Measurements from ENCODE around the gene TAAR8. TPM values are rescaled to one million over a fixed set of nuclear protein-coding genes. Genes with fewer than 3 reads are reported as not detected.
"Not testable (repeated sequence)": the region's sequence is repeated elsewhere in the genome, so short reads cannot be mapped to it uniquely, and the experiment has no call there.

Gene TAAR8
- total RNA-seq, 1 donor from 2014 or later: not detected

DNA sequence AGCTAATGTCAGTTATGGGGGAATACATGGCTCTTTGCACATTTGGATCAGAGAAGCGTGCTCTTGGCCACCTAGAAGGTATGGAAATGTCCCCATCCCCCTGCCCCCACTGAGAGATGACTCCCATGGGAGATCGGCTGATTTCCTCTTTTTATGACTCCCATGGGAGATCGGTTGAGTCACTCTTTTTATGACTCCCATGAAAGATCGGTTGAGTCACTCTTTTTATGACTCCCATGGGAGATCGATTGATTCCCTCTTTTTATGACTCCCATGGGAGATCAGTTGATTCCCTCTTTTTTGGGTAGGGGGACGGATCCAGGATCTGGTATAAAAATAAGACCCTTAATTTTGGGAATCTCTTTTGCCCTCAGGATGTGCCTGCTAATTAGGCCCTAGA, 24.7 kb upstream of the TAAR8 start:
- H3K9me3 Mint-ChIP-seq: peaks cover 2% of the 10 kb centered on the region
- peak overlapping the region; percentile 69 for H3K4me2 ChIP-seq
- H3K79me2 ChIP-seq (ENCODE audit: low read depth): no peaks in the 10 kb centered on the region
- H2AFZ ChIP-seq (replicated peaks): no peak overlapping the region
- H3K4me3 ChIP-seq: no peak overlapping the region
- peaks cover 8% of the 10 kb centered on the region for H3K27me3 Mint-ChIP-seq (ENCODE audit: insufficient read depth, low read depth)
- no peak overlapping the region for H3K27ac Mint-ChIP-seq
- no peaks in the 10 kb centered on the region for H3K27me3 ChIP-seq
- H3K9ac ChIP-seq: no peak overlapping the region
- no peaks in the 10 kb centered on the region for H3K9me3 ChIP-seq (ENCODE audit: low read depth)
- no peak overlapping the region for H3K27ac ChIP-seq
- H3K4me1 ChIP-seq: peaks cover 19% of the 10 kb centered on the region
- DNase-seq (ENCODE audit: low spot score): no peak
- H3K36me3 ChIP-seq: no peaks in the 10 kb centered on the region
- H4K20me1 ChIP-seq (ENCODE audit: low read depth): no peaks in the 10 kb centered on the region
- H3K36me3 Mint-ChIP-seq: peaks cover 3% of the 10 kb centered on the region
- H3K4me1 Mint-ChIP-seq: peaks cover 17% of the 10 kb centered on the region
- no peak overlapping the region for H3K4me3 Mint-ChIP-seq
- H3F3A ChIP-seq (ENCODE audit: low read depth): peaks cover 13% of the 10 kb centered on the region
- TF ChIP-seq EZH2 (IDR thresholded peaks at IDR 0.05): no peak

GRCh38 chr6:132530293-132530974, 22.0 kb upstream of the TAAR8 start:
- no peaks in the 10 kb centered on the region for H3K9me3 ChIP-seq (ENCODE audit: low read depth)
- no peak for TF ChIP-seq EZH2phosphoT487 (IDR thresholded peaks at IDR 0.05)
- no peak for TF ChIP-seq EZH2 (IDR thresholded peaks at IDR 0.05)
- TF ChIP-seq CTCF (IDR thresholded peaks at IDR 0.05): peak; percentile 90
- H3K27me3 Mint-ChIP-seq (ENCODE audit: insufficient read depth, low read depth): peaks cover under 1% of the 10 kb centered on the region
- peaks cover 19% of the 10 kb centered on the region for H3K4me1 ChIP-seq
- H3K79me2 ChIP-seq (ENCODE audit: low read depth): no peaks in the 10 kb centered on the region
- H4K20me1 ChIP-seq (ENCODE audit: low read depth): no peaks in the 10 kb centered on the region
- peak overlapping the region; percentile 67 for H3K4me2 ChIP-seq
- DNase-seq (ENCODE audit: low spot score): peak; percentile 77
- H3K27ac Mint-ChIP-seq: no peak overlapping the region
- H2AFZ ChIP-seq (replicated peaks): peak overlapping the region; percentile 88
- no peaks in the 10 kb centered on the region for H3K27me3 ChIP-seq
- peaks cover 3% of the 10 kb centered on the region for H3K36me3 Mint-ChIP-seq
- H3K36me3 ChIP-seq: no peaks in the 10 kb centered on the region
- H3K9me3 Mint-ChIP-seq: peaks cover 14% of the 10 kb centered on the region
- H3K4me3 Mint-ChIP-seq: peak overlapping the region; percentile 41
- H3K9ac ChIP-seq: no peak overlapping the region
- no peak overlapping the region for H3K27ac ChIP-seq
- H3K4me1 Mint-ChIP-seq: peaks cover 17% of the 10 kb centered on the region
- H3F3A ChIP-seq (ENCODE audit: low read depth): peaks cover 6% of the 10 kb centered on the region
- H3K4me3 ChIP-seq: no peak overlapping the region

GRCh38 chr6:132534546-132534945, 17.9 kb upstream of the TAAR8 start:
- H3K27me3 ChIP-seq; H4K20me1 ChIP-seq (ENCODE audit: low read depth); H2AFZ ChIP-seq (replicated peaks); H3K9ac ChIP-seq; H3K27ac Mint-ChIP-seq; H3K4me1 ChIP-seq; H3K4me3 Mint-ChIP-seq; H3K4me1 Mint-ChIP-seq; H3K27ac ChIP-seq; H3K36me3 Mint-ChIP-seq; DNase-seq (ENCODE audit: low spot score); H3K4me3 ChIP-seq; H3K79me2 ChIP-seq (ENCODE audit: low read depth); H3K9me3 ChIP-seq (ENCODE audit: low read depth); H3K4me2 ChIP-seq; H3K36me3 ChIP-seq; H3F3A ChIP-seq (ENCODE audit: low read depth); H3K27me3 Mint-ChIP-seq (ENCODE audit: insufficient read depth, low read depth): not testable (repeated sequence)
- H3K9me3 Mint-ChIP-seq: peaks cover 19% of the 10 kb centered on the region

GRCh38 chr6:132537145-132537544, 15.3 kb upstream of the TAAR8 start:
- Histone ChIP-seq H3K27me3 (no peaks in the 10 kb centered on the region), H3K4me2 (no peak overlapping the region), H3K4me3 (no peak overlapping the region), H3F3A (ENCODE audit: low read depth) (no peaks in the 10 kb centered on the region), H3K9ac (no peak overlapping the region), H4K20me1 (ENCODE audit: low read depth) (no peaks in the 10 kb centered on the region), H3K9me3 (ENCODE audit: low read depth) (no peaks in the 10 kb centered on the region), H3K79me2 (ENCODE audit: low read depth) (no peaks in the 10 kb centered on the region), H3K36me3 (no peaks in the 10 kb centered on the region), H2AFZ (replicated peaks) (no peak overlapping the region), H3K27ac (no peak overlapping the region), H3K4me1 (no peaks in the 10 kb centered on the region)
- Mint-ChIP-seq H3K4me1 (no peaks in the 10 kb centered on the region), H3K27me3 (ENCODE audit: insufficient read depth, low read depth) (peaks cover 3% of the 10 kb centered on the region), H3K4me3 (no peak overlapping the region), H3K9me3 (peaks cover 17% of the 10 kb centered on the region), H3K27ac (no peak overlapping the region), H3K36me3 (no peaks in the 10 kb centered on the region)
- DNase-seq (ENCODE audit: low spot score): no peak
- no peak for TF ChIP-seq EZH2 (IDR thresholded peaks at IDR 0.05)
- no peak for TF ChIP-seq EZH2phosphoT487 (IDR thresholded peaks at IDR 0.05)

GRCh38 chr6:132537977-132538376, 14.5 kb upstream of the TAAR8 start, which contains the start of gene TAAR9:
TAAR9 (plus strand) TSS chr6:132538277; CDS start chr6:132538290, 13 bp downstream.
- no peaks in the 10 kb centered on the region for H4K20me1 ChIP-seq (ENCODE audit: low read depth)
- Mint-ChIP-seq H3K27ac (no peak within 1 kb of the TSS), H3K4me1 (no peaks in the 10 kb centered on the region), H3K9me3 (peaks cover 16% of the 10 kb centered on the region), H3K4me3 (no peak within 1 kb of the TSS), H3K36me3 (no peaks in the 10 kb centered on the region), H3K27me3 (ENCODE audit: insufficient read depth, low read depth) (peaks cover 3% of the 10 kb centered on the region)
- no peaks in the 10 kb centered on the region for H3F3A ChIP-seq (ENCODE audit: low read depth)
- DNase-seq (ENCODE audit: low spot score): no peak
- no peaks in the 10 kb centered on the region for H3K9me3 ChIP-seq (ENCODE audit: low read depth)
- no peak within 1 kb of the TSS for H3K4me2 ChIP-seq
- TF ChIP-seq CTCF (IDR thresholded peaks at IDR 0.05): no peak
- TF ChIP-seq EZH2 (IDR thresholded peaks at IDR 0.05): no peak
- TF ChIP-seq EZH2phosphoT487 (IDR thresholded peaks at IDR 0.05): no peak
- no peak within 1 kb of the TSS for H2AFZ ChIP-seq (replicated peaks)
- no peaks in the 10 kb centered on the region for H3K27me3 ChIP-seq
- H3K4me1 ChIP-seq: no peaks in the 10 kb centered on the region
- no peaks in the 10 kb centered on the region for H3K79me2 ChIP-seq (ENCODE audit: low read depth)
- H3K9ac ChIP-seq: no peak within 1 kb of the TSS
- no peak within 1 kb of the TSS for H3K4me3 ChIP-seq
- no peaks in the 10 kb centered on the region for H3K36me3 ChIP-seq
- no peak within 1 kb of the TSS for H3K27ac ChIP-seq

Data from neural progenitor cell (in vitro differentiated cells).